Dermis blood vessel endothelial cell (primary cell): ENCODE measurements around the gene POLR1A. TPM values are rescaled to one million over a fixed set of nuclear protein-coding genes. Genes with fewer than 3 reads are reported as not detected.
"Not testable (repeated sequence)": the region's sequence is repeated elsewhere in the genome, so short reads cannot be mapped to it uniquely, and the experiment has no call there.

Experiments
- DNase-seq: peaks from one replicate; pipeline ENCODE4 v3.0.0; 2010
- total RNA-seq: library from RNA; depleted of rRNA; stranded (reverse); fragments of >200 nt; gene quantifications from 2 replicates; pipeline ENCODE4 v1.2.3, GENCODE V29; 2014

The POLR1A gene
- total RNA-seq, 1 donor from 2014 or later: 13.6 TPM

DNA sequence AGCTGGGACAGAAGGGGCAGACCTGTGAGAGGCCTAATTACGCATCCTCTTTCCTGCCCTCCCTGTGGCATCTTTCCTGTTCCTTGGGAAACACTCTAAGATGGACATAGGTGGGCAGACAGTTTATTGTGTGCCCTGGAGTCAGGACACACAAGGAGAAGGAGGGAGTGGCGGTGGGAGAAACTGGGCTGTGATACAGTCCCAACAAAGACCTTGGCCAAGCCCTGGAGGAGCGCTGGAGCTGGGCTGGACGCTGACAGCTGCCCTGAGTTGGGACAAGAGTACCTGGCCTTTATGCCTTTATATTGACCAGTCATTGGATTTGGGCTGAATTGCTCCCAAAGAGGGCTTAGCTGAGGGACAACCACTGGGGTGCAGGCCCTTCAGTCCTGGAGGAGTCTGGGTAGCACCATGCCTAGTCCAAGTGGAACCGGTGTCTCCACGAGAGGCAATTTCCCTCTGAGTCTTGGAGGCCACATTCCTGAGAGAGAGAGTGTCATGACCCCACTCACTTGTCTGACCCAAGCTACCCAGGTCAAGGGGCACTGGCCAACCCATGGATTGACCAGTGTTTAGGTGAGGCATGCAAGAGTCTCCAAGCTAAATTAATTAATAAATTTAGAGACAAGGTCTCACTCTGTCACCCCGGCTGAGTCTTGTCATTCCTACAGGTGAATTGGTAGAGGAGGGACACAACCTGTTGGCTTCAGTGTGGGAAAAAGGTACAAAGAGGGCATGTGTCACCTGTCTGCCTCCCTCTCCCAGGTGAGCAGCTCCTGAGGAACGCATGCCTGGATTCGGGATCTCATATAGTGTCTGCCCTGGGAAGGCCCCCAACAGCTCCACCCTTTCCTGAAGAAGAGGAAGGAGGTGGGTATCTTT is 109.8 kb downstream of the POLR1A start:
- DNase-seq: no peak

DNA sequence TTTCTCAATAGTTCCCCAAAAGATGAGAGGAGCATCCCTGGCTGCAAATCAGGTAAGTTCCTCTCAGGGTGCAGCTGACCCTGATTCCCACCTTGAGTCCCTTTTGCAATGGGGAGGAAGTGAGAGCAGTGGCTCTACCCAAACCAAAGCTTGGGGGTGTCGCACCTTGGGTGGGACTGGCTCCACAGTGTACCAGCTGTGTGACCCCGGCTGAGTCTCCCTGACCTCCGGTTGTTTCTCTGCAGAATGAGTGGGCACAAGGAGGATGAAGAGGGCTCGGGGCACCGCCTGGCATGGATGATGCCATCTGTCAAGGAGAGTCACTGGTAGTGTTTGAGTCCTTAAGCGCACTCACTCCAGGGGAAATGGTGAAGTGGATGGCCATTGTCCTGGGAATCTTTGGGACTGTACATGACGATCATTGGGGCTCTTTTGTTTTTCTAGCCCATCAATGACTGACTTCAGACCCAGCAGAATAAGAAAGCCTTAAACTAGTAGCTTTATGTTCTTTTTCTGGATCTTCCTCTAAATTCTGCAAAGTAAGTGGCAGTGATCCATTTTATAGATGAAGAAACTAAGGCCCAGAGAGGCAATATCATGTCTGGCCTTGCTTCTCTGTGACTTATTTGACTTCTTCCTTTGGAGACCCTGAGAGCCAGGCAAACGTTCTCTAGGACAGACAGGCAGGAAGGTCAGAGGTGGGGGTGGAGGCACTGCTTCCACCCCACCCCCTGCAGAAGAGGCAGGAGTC is 110.6 kb downstream of the POLR1A start:
- no peak for DNase-seq

DNA sequence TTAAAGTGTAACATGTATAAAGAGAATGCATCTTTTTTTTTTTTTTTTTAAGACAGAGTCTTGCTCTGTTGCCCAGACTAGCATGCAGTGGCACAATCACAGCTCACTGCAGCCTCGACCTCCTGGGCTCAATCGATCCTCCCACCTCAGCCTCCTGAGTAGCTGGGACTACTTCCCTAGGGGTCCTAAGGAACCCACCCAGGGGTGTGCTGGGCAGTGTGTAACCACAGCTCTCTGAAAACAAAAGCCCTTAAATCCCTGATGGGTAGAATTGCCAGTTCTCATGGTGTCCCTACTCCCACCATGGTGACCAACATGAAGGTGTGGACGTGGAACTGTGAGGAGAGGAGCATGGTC is 111.3 kb downstream of the POLR1A start:
- DNase-seq: no peak

DNA sequence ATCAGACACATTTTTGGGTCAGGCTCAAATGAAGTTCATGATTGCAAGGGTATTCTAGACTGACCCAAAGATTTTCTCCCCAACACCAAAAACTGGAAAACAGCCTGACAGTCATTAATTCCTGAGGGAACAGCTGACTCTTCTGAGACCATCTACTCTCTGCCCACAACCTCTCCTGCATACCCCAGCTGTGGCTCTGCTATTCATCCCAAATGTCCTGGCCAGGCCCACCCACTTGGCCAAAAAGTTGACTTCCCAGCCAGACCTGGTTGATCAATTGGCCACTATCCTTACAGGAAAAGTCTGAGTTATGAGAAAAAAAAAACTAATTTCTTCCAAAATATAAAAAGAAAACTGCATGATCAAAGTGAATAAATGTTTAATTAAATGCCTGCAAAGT is 113.1 kb downstream of the POLR1A start:
- DNase-seq: no peak

DNA sequence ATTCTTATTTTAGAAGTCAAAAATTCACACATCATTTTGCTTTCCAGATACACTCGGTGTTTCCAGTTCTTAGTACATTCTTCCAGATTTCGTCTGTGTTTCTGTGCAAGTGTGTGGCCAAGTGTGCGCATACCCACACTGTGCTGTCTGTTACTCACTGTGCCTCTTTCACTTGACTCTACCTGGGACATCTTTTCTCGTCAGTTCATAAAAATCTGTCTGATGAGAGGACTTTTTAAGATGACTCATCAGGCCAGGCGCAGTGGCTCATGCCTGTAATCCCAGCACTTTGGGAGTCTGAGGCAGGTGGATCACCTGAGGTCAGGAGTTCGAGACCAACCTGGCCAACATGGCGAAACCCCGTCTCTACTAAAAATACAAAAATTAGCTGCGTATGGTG is 113.6 kb downstream of the POLR1A start:
- DNase-seq: not testable (repeated sequence)

DNA sequence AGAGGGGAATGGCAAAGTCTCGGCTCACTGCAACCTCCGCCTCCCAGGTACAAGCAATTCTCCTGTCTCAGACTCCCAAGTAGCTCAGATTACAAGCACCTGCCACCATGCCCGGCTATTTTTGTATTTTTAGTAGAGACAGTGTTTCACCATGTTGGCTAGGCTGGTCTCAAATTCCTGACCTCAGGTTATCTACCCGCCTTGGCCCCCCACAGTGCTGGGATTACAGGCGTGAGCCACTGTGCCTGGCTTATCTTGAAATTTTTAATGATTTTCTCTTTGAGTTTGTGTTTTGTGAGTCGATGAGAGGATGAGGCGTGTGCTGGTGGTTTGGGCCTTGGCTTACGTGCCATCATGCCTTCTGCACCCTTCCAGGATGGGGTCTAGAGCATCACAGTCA is 115.6 kb downstream of the POLR1A start:
- no peak for DNase-seq

DNA sequence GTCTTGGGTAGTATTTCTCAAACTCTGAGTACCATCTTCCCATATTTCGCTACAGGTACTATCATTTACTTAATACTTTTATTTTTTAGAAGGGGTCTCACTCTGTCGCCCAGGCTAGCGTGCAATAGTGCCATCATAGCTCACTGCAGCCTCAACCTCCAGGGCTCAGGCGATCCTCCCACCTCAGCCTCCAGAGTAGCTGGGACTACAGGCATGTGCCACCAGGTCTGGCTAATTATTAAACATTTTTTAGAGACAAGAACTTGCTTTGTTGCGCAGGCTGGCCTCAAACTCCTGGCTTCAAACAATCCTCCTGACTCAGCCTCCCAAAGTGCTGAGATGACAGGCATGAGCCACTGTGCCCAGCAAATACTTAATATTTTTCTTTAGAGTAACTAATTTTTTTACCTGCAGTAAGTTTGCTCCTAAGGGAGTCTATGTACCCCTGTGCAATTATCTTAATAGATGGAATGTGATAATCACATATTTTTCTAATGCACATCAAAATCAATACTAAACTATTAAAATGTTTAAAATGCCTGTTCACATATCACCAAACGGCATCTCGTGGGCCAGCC is 116.3 kb downstream of the POLR1A start:
- no peak for DNase-seq

DNA sequence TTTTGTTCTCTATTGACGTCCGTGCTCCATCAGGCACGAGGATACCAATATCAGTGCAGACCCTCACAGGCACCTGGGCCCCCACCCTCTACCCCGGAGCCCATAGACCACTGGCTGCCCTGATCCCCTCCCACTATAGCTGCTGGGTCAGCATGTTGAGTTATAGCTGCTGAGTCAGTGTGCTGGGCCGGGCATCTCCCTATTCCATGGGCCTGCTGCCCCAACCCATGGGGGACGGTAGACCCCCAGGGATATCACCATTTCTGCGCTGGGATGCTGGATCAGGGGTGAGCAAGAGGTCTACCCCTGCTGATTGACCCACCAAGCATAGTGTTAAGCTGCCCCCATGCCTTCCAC is 116.8 kb downstream of the POLR1A start:
- DNase-seq: no peak

DNA sequence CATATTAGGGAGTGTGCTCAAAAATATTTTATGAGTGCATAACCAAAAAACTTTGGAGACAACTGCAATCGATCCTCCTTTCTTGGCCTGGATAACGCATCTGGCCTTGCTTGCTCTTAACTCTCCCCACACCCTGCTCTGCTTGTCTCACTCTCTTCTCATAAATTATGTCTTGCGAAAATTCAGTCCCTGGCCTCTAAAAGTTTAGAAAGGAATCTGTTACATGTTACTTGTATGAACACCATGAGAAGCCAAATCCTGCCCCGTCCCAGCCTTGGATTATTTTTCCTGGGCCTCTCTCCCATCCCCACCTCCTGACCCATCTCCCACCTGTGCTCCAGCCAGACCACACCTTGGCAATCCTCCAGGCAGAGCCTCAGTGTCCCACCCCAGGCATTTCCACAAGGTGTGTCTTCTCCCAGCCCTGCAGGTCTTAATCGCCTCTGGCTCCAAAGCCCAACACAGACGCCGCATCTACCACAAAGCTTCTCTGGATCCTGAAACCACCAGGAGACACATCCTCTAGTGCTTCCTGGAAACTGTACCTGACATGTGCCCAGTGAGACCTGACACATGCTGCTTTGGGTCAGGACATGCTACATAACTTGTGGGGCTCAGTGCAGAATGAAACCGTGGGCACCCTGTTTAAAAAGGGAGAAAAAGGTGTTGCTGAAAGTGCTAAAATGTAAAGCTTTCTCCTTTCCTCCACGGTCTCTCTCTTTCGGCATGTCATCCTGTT is 117.3 kb downstream of the POLR1A start:
- DNase-seq: no peak

DNA sequence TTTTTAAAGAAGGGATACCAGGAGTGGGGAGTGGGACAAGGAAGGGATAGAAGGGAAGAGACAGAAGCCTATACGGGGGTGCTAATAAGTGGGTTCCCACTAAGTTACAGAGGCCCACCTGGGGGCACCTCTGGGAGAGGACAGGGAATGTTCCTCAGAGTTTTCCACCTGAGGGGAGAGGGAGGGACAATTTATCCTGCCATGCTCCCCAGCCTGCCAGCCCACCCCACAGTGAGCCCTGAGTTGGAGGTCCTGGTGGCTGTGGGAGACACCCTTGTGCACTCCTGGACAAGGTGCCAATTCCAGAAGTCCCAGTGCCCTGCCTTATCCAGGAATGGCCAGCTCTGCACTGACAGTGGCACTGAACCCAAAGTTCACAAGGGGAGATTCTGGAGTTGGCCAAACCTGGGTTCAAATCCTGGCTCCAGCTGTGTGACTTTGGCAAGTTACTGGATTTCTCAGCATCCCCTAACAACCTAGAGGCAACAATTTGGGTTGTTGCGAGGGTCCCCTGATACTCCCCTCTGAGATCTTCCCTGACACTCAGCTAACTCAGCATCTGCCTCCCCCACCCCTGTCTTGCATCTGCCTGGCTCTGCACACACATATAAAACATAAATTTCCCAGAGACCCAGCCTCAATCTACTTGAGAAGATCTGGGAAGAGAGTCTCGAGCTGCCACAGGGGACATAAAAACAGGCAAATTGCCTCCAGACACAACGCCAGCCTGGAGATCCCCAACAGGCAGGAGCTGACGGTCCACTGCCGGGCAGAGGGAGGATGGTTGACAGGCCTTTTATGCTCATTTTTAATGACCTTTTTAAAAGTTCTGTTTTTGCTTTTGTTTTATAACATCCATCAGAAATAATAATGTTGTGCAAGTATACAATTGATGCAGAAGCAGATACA is 118.2 kb downstream of the POLR1A start:
- no peak for DNase-seq

DNA sequence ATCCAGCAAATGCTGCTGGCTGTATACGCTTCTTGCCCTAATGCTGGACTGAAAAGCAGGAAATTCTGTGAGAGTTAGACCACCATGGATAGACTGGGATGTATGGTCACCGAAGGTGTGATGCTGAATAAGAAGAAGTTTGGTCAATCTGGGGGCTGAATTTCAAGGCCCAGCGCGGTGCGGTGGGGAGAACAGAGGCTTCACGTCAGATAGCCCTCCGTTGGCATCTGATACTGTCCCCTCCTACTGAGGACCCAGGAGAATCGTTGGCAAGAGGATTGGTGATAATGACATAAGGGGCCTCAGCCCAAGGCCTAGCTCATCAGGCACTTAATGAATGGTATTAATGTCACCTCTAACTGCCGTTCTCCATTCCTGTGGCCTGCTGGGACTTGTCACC is 119.6 kb downstream of the POLR1A start:
- no peak for DNase-seq

DNA sequence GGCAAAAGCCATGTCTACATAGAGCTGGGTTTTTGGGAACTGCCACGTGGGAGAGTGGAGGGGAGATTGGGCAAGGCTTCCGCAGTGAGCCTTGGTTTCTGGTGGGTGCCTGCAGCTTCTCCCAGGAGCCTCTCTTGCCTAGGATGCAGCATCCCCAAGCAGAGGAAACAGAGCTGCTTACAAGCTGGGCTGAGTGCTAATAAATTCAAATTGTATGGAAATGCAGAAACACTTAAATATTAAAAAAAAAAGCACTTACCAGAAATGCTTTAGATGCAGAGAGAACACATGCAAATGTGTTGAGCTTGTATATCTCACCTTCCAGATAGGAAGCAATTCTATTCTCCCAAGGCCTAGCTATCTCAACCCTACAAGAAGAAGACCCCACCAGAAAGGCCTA is 120.9 kb downstream of the POLR1A start:
- no peak for DNase-seq

DNA sequence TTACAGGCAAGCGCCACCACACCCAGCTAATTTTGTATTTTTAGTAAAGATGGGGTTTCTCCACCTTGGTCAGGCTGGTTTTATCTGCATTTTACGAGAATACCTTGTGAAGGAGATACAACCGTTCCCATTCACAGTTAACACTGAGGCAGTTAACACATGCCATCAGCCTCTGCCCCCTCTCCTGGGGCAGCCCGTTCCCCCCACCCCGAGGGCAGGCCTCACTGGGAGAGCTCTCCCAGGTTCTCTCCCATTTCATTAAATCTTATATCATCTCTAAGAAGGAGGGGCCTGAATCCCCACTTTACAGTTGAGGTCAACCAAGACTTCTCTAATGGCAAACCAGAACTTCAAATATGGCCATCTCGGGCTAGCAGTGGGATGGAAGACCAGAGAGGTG is 121.9 kb downstream of the POLR1A start:
- no peak for DNase-seq

DNA sequence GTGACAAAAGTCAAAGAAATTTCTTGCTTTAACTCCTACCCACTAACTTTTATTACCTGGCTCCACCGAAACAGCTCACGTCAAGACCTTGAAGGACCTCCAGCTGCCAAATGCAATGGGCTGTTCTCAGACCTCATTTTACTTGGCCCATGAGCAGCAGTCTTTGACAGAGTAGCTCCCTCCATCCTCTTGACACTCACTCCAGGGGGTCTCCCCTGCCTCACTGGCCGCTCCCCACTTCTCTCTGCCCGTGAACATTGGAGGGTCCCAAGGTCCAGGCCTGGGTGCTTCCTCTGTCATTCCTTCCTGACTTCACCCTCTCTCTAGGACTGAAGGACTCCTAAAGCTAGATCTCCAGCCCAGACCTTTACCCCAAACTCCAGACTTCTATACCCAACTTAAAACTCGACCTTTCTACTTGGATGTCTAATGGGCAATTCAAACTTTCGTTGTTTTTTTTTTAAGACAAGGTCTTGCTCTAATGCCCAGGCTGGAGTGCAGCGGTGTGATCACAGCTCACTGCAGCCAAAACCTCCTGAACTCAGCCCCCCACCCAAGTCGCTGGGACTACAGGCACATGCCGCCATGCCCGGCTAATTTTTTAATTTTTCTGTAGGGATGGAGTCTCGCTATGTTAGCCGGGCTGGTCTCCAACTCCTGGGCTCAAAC is 124.0 kb downstream of the POLR1A start:
- no peak for DNase-seq

DNA sequence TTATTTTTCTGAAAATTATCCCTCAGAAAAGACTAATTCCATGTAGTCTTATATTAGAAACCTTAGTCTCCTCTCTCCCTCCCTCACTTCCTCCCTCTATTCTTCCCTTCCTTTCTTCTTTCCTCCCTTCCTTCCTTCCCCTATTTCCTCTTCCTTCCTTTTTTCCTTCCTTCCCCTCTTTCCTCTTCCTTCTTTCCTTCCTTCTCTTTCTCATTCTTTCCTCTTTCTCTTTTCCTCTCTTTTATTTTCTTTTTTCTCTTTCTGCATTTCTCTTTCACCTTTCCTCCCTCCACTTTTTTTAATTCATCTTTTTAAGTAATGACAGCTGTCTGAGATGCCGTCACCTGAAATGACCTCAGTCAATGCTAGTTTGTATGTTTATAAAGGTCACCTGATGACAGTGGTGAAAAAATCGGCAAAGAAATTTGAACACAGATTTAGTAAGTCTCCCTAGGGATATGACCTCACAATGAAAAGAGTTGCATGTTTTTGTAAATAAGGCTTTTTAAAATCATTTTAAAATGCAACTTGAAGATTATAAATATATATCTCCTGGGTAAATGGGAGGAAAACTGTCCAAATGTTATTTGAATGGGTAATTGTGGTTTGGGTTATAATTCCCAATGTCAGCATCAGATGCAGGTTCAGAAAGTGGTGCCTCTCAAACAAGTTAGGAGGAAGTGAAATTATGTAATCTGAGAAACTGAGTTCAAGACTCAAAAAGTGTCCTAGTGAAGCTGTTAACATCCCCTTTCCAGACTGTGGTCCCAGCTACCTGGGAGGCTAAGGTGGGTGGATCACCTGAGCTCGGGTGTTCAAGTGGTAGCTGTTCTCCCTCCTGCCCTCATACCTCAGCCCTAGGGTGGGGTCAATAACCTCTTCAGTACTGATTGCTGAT is 126.6 kb downstream of the POLR1A start:
- no peak for DNase-seq

DNA sequence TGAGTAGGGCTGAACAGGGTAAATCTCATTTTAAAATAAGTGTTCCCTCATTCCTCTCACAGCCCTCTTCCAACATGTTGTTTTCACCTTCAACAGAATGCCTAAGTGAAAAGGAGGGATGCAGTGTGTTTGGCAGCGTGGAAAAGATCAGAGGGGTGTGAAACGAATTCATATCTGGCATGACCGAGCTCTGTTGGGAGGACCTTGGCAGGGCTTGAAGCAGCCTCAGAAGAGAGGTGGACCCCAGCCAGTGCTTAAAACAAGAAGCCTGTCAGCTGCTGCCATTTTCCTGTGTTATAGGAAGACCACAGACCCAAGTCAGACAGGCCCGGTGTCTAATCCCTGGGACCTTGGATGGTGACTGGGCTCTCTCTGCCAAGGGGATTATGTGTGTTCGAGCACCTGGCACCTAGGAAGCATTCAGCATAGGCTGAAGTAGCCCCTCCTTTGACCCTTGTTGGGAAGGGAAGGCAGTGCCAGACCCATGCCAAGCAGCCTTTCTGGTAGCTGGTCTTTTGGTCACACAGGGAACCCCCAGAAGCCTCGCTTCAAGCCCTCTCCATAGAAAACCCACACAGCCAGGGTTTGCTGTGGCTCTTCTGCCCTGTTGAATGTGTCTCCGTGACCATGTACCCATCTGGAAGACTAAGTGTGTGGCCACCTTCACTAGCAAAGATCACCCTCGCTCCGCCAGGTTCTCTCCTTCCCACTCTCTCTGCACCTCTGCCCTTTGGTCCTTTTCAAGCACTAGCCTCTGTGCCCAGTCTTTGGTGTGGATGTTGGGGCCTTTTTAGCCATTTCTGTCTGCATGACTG is 129.4 kb downstream of the POLR1A start:
- DNase-seq: no peak

DNA sequence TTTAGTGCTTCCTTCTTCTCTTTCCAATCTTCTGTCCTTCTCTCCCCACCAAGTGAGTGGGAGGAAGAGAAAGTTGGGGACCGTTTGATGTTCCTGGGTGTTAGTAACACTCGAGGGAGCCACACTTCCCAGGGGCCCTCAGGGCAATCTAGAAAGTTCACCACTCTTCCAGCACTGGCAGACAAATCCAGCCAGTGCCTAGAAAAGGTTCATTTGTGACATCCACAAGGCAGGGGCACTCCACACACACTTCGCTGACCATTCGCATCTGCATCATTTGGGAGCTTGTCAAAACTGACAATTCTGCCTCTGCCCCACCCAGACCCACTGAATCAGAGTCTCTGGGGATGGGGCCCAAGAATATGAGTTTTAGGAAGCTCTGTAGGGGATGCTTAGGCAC is 130.1 kb downstream of the POLR1A start:
- DNase-seq: no peak

DNA sequence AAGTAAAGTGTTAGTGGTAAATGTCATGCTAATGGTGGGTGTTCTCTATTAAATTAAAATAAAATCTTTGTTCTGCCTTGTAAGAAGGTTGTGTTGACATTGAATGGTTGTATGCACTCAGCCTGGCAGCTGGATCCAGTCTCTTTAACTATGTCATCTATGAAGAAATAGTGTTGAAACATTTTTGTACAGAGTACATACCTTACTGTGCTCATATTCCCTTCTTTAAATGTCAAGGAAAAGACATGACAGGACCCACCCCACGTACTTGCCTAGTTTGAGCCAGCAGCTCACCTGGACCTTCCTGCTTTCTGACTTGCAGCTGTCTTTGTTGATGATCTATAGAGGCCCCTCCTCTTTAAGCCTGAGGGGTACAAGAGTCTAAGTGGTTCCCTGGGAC is 131.3 kb downstream of the POLR1A start:
- no peak for DNase-seq

DNA sequence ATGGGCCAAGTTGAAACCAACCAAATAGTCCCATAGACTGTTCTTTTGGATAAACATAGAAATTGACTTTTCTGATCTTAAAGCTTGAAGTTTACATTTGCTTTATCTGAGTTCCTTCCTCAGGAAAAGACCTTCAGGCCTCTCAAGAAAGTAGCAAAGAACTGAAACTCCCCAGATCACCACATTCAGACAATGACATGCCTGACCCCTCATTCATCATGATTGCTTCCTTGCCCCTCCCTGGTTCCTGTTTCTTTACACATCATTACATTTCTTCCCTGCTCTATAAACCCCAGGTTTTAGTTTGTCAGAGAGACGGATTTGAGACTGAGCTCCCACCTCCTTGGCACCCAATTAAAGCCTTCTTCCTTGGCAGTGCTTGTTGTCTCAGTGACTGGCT is 133.3 kb downstream of the POLR1A start:
- DNase-seq: peak; percentile 27

DNA sequence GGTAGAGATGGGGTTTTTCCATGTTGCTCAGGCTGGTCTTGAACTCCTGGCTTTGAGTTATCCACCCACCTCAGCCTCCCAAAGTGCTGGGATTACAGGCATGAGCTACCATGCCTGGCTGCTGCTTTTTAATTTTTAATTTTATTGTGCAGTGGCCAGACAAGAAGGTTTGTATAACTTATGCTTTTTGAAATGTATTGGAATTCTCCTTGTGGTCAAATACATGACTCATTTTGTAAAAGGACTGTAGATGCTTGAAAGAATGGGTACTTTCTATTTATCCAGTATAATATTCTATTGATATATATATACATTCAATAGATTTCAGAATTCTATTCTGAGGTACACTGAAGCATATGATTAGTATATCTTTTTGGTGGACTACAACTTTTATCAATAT is 134.3 kb downstream of the POLR1A start:
- DNase-seq: no peak
